Body of pancreas (tissue), 4 donors: ENCODE data around the gene DTWD2. TPM values are rescaled to one million over a fixed set of nuclear protein-coding genes. Genes with fewer than 3 reads are reported as not detected.

ENCODE experiments used
- ATAC-seq: fragments of 150-250 bp; one replicate; pipeline ENCODE4 v1.9.1; 2016
- DNase-seq, 4 donors: peaks; one replicate each; pipeline ENCODE4 v3.0.0-alpha.2; 2019
- H3K27ac ChIP-seq, 4 donors: fragments of 200-600 bp; sonication (generic); 1 replicate in 3 of 4; 2 replicates in 1 of 4; pipeline versions ENCODE4 v1.5.1 to v1.6.1; 2016 to 2019; ENCODE audit warnings: mild to moderate bottlenecking in 1 of 4, mixed read lengths in 1 of 4, moderate library complexity in 1 of 4
- H3K27me3 ChIP-seq, 2 donors: fragments of 200-600 bp; sonication (generic); one replicate each; pipeline ENCODE4 v1.6.0; 2016; ENCODE audit warnings: mild to moderate bottlenecking in 1 of 2
- H3K36me3 ChIP-seq, 2 donors: fragments of 200-600 bp; sonication (generic); replicated peaks in 1 of 2; 2 replicates each; pipeline ENCODE4 v1.5.1; 2016; ENCODE audit warnings: low read depth in 2 of 2; ENCODE audit not compliant: insufficient read depth in 1 of 2
- H3K4me1 ChIP-seq: fragments of 200-600 bp; sonication (generic); one replicate; pipeline ENCODE4 v1.6.0; 2016
- H3K4me3 ChIP-seq, 2 donors: fragments of 200-600 bp; sonication (generic); 1 replicate in 1 of 2; 2 replicates in 1 of 2; pipeline ENCODE4 v1.5.1; 2016 to 2019
- H3K9me3 ChIP-seq, 3 donors: fragments of 200-600 bp; sonication (generic); 1 replicate in 2 of 3; 2 replicates in 1 of 3; pipeline ENCODE4 v1.5.1; 2016
- CTCF ChIP-seq, 7 experiments: fragments of 450-650 bp in 4 of 7; fragments of 200-600 bp in 3 of 7; sonication (generic) in 3 of 7; IDR thresholded peaks; one replicate each; pipeline ENCODE4 v1.5.1; 2016 to 2019; ENCODE audit warnings: antibody characterized with exemption in 7 of 7
- POLR2A ChIP-seq, 3 donors: fragments of 450-650 bp; IDR thresholded peaks; one replicate each; pipeline ENCODE4 v1.6.1; 2016; ENCODE audit warnings: antibody characterized with exemption in 3 of 3, mild to moderate bottlenecking in 2 of 3
- WGBS, 2 donors: methylation state at CpG; one replicate each; pipeline ENCODE4 v1.1.5; 2017; 5-methylcytosine and 5-hydroxymethylcytosine counted together
- intact Hi-C: fragments of 100-400 bp; cut with DNase I; formaldehyde crosslinking; loops from one replicate; pipeline ENCODE4 v1.15.1; 2023
- total RNA-seq, 2 donors: library from RNA; depleted of rRNA; stranded (reverse); fragments of >200 nt; gene quantifications; one replicate each; pipeline ENCODE4 v1.1.0, GENCODE V29; 2016

The DTWD2 gene
- 10 to 100 TPM in 1 of 2 donors, 1 to 10 TPM in 1; 7.5 to 29.7 TPM for total RNA-seq

- Histone ChIP-seq H3K4me1 (peaks cover 34% of the 10 kb centered on the region), H3K4me3 (peak within 1 kb of the TSS; percentile 24 to 55), H3K9me3 (no peaks in the 10 kb centered on the region), H3K27me3 (no peaks in the 10 kb centered on the region), H3K27ac (peak within 1 kb of the TSS; percentile 86 to 99 (median 98)), H3K36me3 (no peaks in the 10 kb centered on the region)
- TF ChIP-seq CTCF (IDR thresholded peaks at IDR 0.05) (peak; percentile 84 to 96 (median 94)), POLR2A (IDR thresholded peaks at IDR 0.05) (peak; percentile 73 to 93 (median 92))
- 0 to 1% methylated on average over 48 to 74 of the region's 74 CpGs for WGBS, 2 donors
- DNase-seq (peak; percentile 97 to 98 (median 97)), ATAC-seq (peak; percentile 93)
- intact Hi-C loops = no loop called here
Measured at GRCh38 chr5:118987988-118988865, at the start of gene DTWD2. Gene DTWD2 (minus strand): TSS chr5:118988547. CDS start chr5:118988511, 36 bp downstream.

GRCh38 chr5:119037496-119038215, 49.3 kb upstream of the DTWD2 start:
- ATAC-seq = peak; percentile 100
- WGBS, 2 donors = 64 to 71% methylated on average over 16 of the region's 16 CpGs
- peak in 1 of 3 donors; percentile 26 for TF ChIP-seq POLR2A (IDR thresholded peaks at IDR 0.05)
- no peak for TF ChIP-seq CTCF (IDR thresholded peaks at IDR 0.05)

GRCh38 chr5:119036101-119036762, 47.9 kb upstream of the DTWD2 start:
- intact Hi-C loops = no loop called here
- no peaks in the 10 kb centered on the region for H3K9me3 ChIP-seq
- WGBS, 2 donors = 81 to 85% methylated on average over 8 of the region's 8 CpGs
- peaks cover 18% of the 10 kb centered on the region for H3K4me1 ChIP-seq
- H3K36me3 ChIP-seq = no peaks in the 10 kb centered on the region
- no peaks in the 10 kb centered on the region for H3K27me3 ChIP-seq
- DNase-seq (no peak), ATAC-seq (no peak)
- H3K4me3 ChIP-seq = no peak overlapping the region
- TF ChIP-seq POLR2A (IDR thresholded peaks at IDR 0.05) (no peak), CTCF (IDR thresholded peaks at IDR 0.05) (no peak)
- peak overlapping the region in 2 of 4 donors; percentile 86 to 87 for H3K27ac ChIP-seq

More at GRCh38 chr5:119037496-119038215, 49.3 kb upstream of the DTWD2 start:
- Histone ChIP-seq H3K4me3 (no peak overlapping the region), H3K4me1 (peaks cover 18% of the 10 kb centered on the region), H3K27ac (peak overlapping the region; percentile 10 to 87 (median 80)), H3K9me3 (no peaks in the 10 kb centered on the region), H3K36me3 (no peaks in the 10 kb centered on the region), H3K27me3 (no peaks in the 10 kb centered on the region)
- peak; percentile 51 to 85 (median 56) for DNase-seq
- intact Hi-C loops = no loop called here

GRCh38 chr5:119033135-119033534, 44.8 kb upstream of the DTWD2 start:
- H3K36me3 ChIP-seq = no peaks in the 10 kb centered on the region
- ATAC-seq = no peak
- intact Hi-C loops = no loop called here
- no peaks in the 10 kb centered on the region for H3K9me3 ChIP-seq
- WGBS, 2 donors = 80 to 83% methylated on average over 3 of the region's 3 CpGs
- H3K27me3 ChIP-seq = no peaks in the 10 kb centered on the region
- DNase-seq = no peak
- no peak overlapping the region for H3K4me3 ChIP-seq
- H3K27ac ChIP-seq = no peak overlapping the region
- peaks cover 15% of the 10 kb centered on the region for H3K4me1 ChIP-seq
- TF ChIP-seq CTCF (IDR thresholded peaks at IDR 0.05) = no peak
